ACHN (cell line): ENCODE measurements around the gene FBXW5.

ENCODE experiments used
- DNase-seq: peaks from one replicate; pipeline ENCODE4 v3.0.0-alpha.2; 2015
- in situ Hi-C: cut with HindIII; loops from 2 replicates; pipeline ENCODE4 v1.10.0; 2017; ENCODE audit warnings: low sequenced_read_pairs, low pct_ligation_motif_present, low pct_unique_long_range_greater_than_20kb

FBXW5 gene

GRCh38 chr9:136978865-136979544 is 34.5 kb upstream of the FBXW5 start:
- no peak for DNase-seq
- in situ Hi-C loops = no loop called here

GRCh38 chr9:136978073-136978864 is 33.7 kb upstream of the FBXW5 start:
- in situ Hi-C loops = no loop called here
- DNase-seq = peak; percentile 31

GRCh38 chr9:136977649-136978072 is 33.1 kb upstream of the FBXW5 start:
- no peak for DNase-seq
- in situ Hi-C loops = no loop called here

GRCh38 chr9:136977223-136977622 is 32.7 kb upstream of the FBXW5 start, which contains the start of gene PTGDS:
TSS of gene PTGDS (plus strand) at chr9:136977504. CDS start at chr9:136977579, 75 bp downstream.
- in situ Hi-C loops = no loop called here
- DNase-seq = no peak

- in situ Hi-C loops = no loop called here
- DNase-seq = no peak
Measured at GRCh38 chr9:136975644-136976043, 31.1 kb upstream of the FBXW5 start.

- in situ Hi-C loops = no loop called here
- no peak for DNase-seq
Measured at GRCh38 chr9:136974817-136975535, 30.4 kb upstream of the FBXW5 start.

- in situ Hi-C loops = no loop called here
Measured at GRCh38 chr9:136973618-136974617, 29.4 kb upstream of the FBXW5 start.

GRCh38 chr9:136972743-136973142 is 28.2 kb upstream of the FBXW5 start:
- no peak for DNase-seq
- in situ Hi-C loops = no loop called here

More at GRCh38 chr9:136973618-136974617, 29.4 kb upstream of the FBXW5 start:
- no peak for DNase-seq

- in situ Hi-C loops = no loop called here
- DNase-seq = no peak
Measured at GRCh38 chr9:136972335-136972734, 27.8 kb upstream of the FBXW5 start.

- no peak for DNase-seq
- in situ Hi-C loops = no loop called here
Measured at GRCh38 chr9:136971746-136972145, 27.2 kb upstream of the FBXW5 start.

- no peak for DNase-seq
- in situ Hi-C loops = no loop called here
Measured at GRCh38 chr9:136970361-136970760, 25.8 kb upstream of the FBXW5 start.

- in situ Hi-C loops = no loop called here
- DNase-seq = no peak
Measured at GRCh38 chr9:136969774-136970173, 25.2 kb upstream of the FBXW5 start.

- in situ Hi-C loops = no loop called here
- DNase-seq = no peak
Measured at GRCh38 chr9:136969150-136969549, 24.6 kb upstream of the FBXW5 start.

- in situ Hi-C loops = no loop called here
- no peak for DNase-seq
Measured at GRCh38 chr9:136968333-136969127, 24.0 kb upstream of the FBXW5 start.

- in situ Hi-C loops = no loop called here
- no peak for DNase-seq
Measured at GRCh38 chr9:136965771-136966484, 21.4 kb upstream of the FBXW5 start.

- DNase-seq = no peak
- in situ Hi-C loops = no loop called here
Measured at GRCh38 chr9:136964833-136965422, 20.4 kb upstream of the FBXW5 start.
